Peyer's patch (tissue), 4 donors: ENCODE results near the gene CDKAL1. TPM values are rescaled to one million over a fixed set of nuclear protein-coding genes. Genes with fewer than 3 reads are reported as not detected.

ENCODE experiments used
- DNase-seq, 3 donors: peaks; one replicate each; pipeline ENCODE4 v3.0.0-alpha.2; 2017 to 2019
- H3K27ac ChIP-seq, 4 donors: fragments of 200-600 bp; sonication (generic); one replicate each; pipeline ENCODE4 v1.5.1; 2016 to 2019
- H3K27me3 ChIP-seq, 2 donors: fragments of 200-600 bp; sonication (generic); one replicate each; pipeline ENCODE4 v1.5.1; 2019
- H3K36me3 ChIP-seq, 3 donors: fragments of 200-600 bp; sonication (generic); one replicate each; pipeline ENCODE4 v1.5.1; 2016 to 2019
- H3K4me1 ChIP-seq, 4 donors: fragments of 200-600 bp; sonication (generic); one replicate each; pipeline ENCODE4 v1.5.1; 2016 to 2019
- H3K4me3 ChIP-seq, 4 donors: fragments of 200-600 bp; sonication (generic); 1 replicate in 3 of 4; 2 replicates in 1 of 4; pipeline ENCODE4 v1.5.1; 2016 to 2019; ENCODE audit warnings: mild to moderate bottlenecking in 1 of 4
- H3K9me3 ChIP-seq, 4 donors: fragments of 200-600 bp; sonication (generic); one replicate each; pipeline ENCODE4 v1.5.1; 2016 to 2019; ENCODE audit warnings: mild to moderate bottlenecking in 1 of 4
- CTCF ChIP-seq, 6 experiments: fragments of 450-650 bp in 4 of 6; fragments of 200-600 bp in 2 of 6; sonication (generic) in 1 of 6; IDR thresholded peaks; one replicate each; pipeline ENCODE4 v1.5.1; 2017 to 2019; ENCODE audit warnings: antibody characterized with exemption in 6 of 6, mild to moderate bottlenecking in 3 of 6, moderate library complexity in 1 of 6
- POLR2A ChIP-seq, 2 donors: fragments of 450-650 bp; IDR thresholded peaks; one replicate each; pipeline ENCODE4 v1.5.1; 2017; ENCODE audit warnings: antibody characterized with exemption in 2 of 2, mild to moderate bottlenecking in 2 of 2, moderate library complexity in 2 of 2
- total RNA-seq, 4 donors: library from RNA; depleted of rRNA; stranded (reverse); fragments of >200 nt; gene quantifications; one replicate each; pipeline ENCODE4 v1.1.0, GENCODE V29; 2016

The CDKAL1 gene
- total RNA-seq, 4 donors from 2014 or later = 10.3 to 31.4 (median 11.6) TPM

GRCh38 chr6:20687494-20687893 is 153.2 kb downstream of the CDKAL1 start:
- Histone ChIP-seq H3K4me1 (no peaks in the 10 kb centered on the region), H3K36me3 (no peaks in the 10 kb centered on the region), H3K4me3 (no peak overlapping the region), H3K27ac (no peak overlapping the region), H3K9me3 (no peaks in the 10 kb centered on the region), H3K27me3 (no peaks in the 10 kb centered on the region)
- TF ChIP-seq CTCF (IDR thresholded peaks at IDR 0.05) = no peak
- no peak for TF ChIP-seq POLR2A (IDR thresholded peaks at IDR 0.05)
- no peak for DNase-seq

GRCh38 chr6:20688710-20689500 is 154.6 kb downstream of the CDKAL1 start:
- Histone ChIP-seq H3K27ac (no peak overlapping the region), H3K4me3 (no peak overlapping the region), H3K36me3 (no peaks in the 10 kb centered on the region), H3K27me3 (no peaks in the 10 kb centered on the region), H3K9me3 (no peaks in the 10 kb centered on the region), H3K4me1 (no peaks in the 10 kb centered on the region)
- TF ChIP-seq CTCF (IDR thresholded peaks at IDR 0.05) (no peak), POLR2A (IDR thresholded peaks at IDR 0.05) (no peak)
- DNase-seq = no peak

- Histone ChIP-seq H3K4me1 (no peaks in the 10 kb centered on the region), H3K27me3 (no peaks in the 10 kb centered on the region), H3K9me3 (no peaks in the 10 kb centered on the region), H3K36me3 (no peaks in the 10 kb centered on the region), H3K4me3 (no peak overlapping the region), H3K27ac (no peak overlapping the region)
- no peak for TF ChIP-seq POLR2A (IDR thresholded peaks at IDR 0.05)
- no peak for TF ChIP-seq CTCF (IDR thresholded peaks at IDR 0.05)
- no peak for DNase-seq
Measured at GRCh38 chr6:20691185-20691584, 156.9 kb downstream of the CDKAL1 start.

DNA sequence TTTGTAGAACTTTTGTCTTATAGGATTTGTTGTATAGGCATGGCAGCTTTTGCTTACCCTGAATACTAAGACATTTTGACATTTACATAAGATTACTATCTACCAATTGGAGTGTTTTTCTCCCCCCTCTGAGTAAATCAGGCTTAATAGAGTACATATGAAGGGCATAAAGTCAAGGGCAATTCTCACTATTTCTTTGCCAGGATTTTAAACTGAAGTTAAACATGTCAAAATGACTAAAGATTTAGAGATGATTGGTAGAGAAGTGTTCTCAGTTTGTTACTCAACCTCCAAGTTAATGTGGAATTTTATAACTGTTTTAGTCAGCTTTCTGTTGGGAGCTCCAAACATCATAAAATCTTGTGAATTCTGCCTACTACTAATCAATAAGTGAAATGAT is 157.8 kb downstream of the CDKAL1 start:
- Histone ChIP-seq H3K36me3 (no peaks in the 10 kb centered on the region), H3K27ac (no peak overlapping the region), H3K4me1 (no peaks in the 10 kb centered on the region), H3K27me3 (no peaks in the 10 kb centered on the region), H3K9me3 (no peaks in the 10 kb centered on the region), H3K4me3 (no peak overlapping the region)
- no peak for DNase-seq
- TF ChIP-seq CTCF (IDR thresholded peaks at IDR 0.05) = no peak
- TF ChIP-seq POLR2A (IDR thresholded peaks at IDR 0.05) = no peak

GRCh38 chr6:20693466-20694063 is 159.3 kb downstream of the CDKAL1 start:
- Histone ChIP-seq H3K4me3 (no peak overlapping the region), H3K4me1 (no peaks in the 10 kb centered on the region), H3K27ac (no peak overlapping the region), H3K36me3 (no peaks in the 10 kb centered on the region), H3K9me3 (no peaks in the 10 kb centered on the region), H3K27me3 (no peaks in the 10 kb centered on the region)
- TF ChIP-seq CTCF (IDR thresholded peaks at IDR 0.05) (no peak), POLR2A (IDR thresholded peaks at IDR 0.05) (no peak)
- no peak for DNase-seq
